ENCODE data around the gene PLPP3.

Gene PLPP3

DNA sequence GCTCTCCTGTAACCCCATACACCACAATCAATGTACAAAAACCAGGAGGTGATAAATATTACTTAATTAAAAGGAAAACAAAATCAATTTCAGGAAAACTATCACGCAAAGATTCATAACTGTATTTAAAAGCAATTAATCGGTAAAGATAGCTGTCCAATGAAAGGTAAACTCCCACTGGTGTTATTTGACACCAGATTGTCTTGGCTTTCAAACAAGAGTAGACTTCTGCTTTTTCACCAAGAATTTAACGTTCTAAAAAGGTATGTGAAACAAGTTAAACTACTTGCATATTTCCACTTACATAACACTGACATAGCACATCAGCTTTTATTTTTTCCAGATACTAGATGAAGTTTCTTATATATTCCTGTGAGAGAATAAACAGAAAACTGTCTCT, 3.5 kb downstream of the PLPP3 start:
- no peak for DNase-seq

GRCh38 chr1:56574794-56575193, 4.6 kb downstream of the PLPP3 start:
- DNase-seq: no peak

DNA sequence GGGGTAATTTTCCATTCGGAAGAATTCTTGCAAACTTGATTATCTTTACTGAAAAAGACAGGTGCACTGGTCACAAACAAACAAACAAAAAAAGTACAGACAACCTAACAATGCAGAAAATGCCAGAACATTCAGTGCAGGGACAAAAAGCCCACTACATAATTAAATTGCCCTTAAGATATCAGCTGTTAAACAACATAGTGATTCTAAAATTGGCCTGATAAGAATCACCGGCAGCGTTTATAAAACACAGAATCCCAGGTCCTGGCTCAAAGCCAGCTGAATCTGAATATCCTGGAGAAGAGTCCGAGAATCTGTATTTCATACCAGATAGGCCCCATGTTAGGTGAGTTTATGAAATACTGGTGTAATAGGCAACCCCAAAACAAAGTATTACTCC, 6.1 kb downstream of the PLPP3 start:
- DNase-seq: no peak

GRCh38 chr1:56572334-56573050, 6.9 kb downstream of the PLPP3 start:
- no peak for DNase-seq

GRCh38 chr1:56571448-56571847, 7.9 kb downstream of the PLPP3 start:
- DNase-seq: no peak

DNA sequence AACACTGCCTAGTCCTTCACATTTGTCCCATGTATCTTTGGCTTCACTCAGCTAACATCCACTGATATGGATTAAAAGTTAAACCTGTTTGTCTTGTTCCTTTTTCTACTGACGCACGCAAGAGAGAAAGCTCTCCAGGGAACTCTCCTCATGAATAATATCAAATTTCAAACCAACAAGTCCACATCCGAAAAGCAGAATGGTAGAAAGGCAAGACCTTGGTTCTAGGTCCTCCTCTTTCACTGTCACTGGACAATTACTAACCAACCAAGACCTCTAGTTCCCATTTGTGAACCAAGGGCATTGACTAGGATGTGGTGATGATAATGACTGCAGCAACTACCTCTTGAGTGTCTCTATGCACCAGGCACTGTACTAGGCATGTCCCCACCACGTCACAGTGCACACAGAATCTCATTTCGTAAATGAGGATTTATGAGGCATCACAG, 8.4 kb downstream of the PLPP3 start:
- DNase-seq: no peak

DNA sequence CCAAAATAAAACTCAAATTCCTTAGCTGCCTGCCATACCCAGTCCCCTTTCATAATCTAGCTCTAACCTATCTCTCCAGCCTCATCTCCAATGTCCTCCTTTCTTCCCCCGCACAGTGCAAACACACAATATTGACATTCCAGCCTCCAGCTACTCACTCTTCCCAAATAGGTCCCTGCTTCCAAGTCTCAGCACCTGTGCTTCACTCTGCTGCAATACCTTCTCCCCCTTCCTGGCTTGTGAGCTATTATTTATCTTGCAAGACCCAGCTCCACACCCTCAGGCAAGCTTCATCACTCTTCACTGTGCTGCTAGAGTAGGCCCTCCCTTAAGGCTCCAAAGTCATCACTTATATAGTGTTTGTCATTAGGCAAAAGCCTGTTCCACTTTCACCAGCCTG, 9.7 kb downstream of the PLPP3 start:
- no peak for DNase-seq

- no peak for DNase-seq
These were observed 12.4 kb downstream of the PLPP3 start for GRCh38 chr1:56566994-56567393.

GRCh38 chr1:56566061-56566744, 13.2 kb downstream of the PLPP3 start:
- DNase-seq: no peak

DNA sequence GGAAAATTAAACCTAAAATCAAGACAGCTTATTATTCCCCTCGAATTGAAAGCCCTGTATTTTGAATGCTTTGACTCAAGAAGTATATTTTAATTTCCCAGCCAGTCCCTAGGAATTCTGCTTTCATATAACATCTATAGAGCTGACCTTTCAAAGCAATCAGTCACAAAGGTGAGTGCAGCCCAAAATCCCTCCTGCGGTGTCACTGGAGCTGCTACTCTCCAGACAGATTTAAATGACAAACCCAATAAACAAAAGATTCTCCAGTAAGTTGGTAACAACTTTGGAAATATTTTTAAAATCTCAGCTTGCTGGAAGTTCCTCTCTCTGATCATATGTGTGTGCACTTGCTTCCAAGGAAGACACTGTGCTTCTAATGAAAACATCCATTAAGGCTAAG, 14.7 kb downstream of the PLPP3 start:
- no peak for DNase-seq

DNA sequence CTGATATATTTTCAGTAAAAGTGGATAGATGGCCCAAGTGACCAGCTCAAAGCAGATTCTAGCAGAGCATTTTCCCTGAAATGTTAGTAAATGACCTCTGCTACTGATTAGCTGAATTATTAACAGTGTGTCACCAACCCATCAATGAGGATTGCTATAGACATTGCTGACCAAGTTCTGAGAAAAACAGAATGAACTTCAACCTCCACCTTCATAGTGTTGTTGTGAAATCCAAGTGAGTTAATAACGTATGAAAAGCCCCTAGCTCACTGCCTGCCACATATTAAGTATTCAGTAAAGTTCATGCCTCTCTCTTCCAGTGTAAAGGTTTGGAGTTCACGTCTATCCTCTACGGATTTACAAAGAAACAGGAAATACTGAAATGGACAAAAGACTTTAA, 15.8 kb downstream of the PLPP3 start:
- DNase-seq: no peak

GRCh38 chr1:56562891-56563452, 16.4 kb downstream of the PLPP3 start:
- no peak for DNase-seq

- DNase-seq: no peak
These were observed 17.9 kb downstream of the PLPP3 start for GRCh38 chr1:56561227-56562019.

DNA sequence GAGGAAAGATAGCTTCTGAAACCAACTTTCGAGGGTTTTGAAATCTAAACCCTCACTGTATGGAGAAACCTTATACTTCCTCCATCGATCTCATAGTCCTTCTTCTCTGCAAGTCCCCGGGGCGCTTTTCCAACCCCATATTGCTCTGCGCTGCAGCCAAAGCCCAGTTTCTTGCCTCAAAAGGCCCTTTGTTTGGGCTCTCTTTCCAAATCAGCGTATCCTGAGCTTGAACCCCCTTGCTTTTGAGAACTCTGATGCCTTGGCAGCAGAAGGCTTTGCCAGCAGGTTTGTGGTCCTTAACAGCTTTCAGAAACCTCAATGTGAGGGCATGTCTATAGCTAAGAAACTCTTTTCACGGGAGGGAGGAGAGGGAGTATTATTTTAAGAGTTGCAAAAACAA, 21.6 kb downstream of the PLPP3 start:
- no peak for DNase-seq

- no peak for DNase-seq
These were observed 23.9 kb downstream of the PLPP3 start for GRCh38 chr1:56555448-56555847.

DNA sequence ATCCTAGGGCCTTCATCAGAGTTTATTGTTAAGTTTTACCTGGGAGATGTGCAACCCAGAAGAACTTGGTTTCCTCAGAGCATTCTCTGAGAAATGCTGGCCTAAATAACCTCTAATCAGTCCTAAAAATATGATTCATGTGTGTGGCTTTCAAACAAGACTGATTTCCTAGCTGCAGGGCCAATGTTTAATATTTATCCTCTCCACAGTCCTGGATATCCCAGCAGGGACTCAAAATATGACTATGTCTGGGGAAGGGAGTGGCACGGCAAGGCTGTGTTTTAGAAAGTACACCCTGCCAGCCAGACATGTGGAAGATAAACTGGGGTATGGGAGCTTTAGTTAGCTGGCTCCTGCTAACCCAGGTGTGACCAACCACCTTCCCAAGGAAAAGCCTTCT, 26.3 kb downstream of the PLPP3 start:
- DNase-seq: no peak

DNA sequence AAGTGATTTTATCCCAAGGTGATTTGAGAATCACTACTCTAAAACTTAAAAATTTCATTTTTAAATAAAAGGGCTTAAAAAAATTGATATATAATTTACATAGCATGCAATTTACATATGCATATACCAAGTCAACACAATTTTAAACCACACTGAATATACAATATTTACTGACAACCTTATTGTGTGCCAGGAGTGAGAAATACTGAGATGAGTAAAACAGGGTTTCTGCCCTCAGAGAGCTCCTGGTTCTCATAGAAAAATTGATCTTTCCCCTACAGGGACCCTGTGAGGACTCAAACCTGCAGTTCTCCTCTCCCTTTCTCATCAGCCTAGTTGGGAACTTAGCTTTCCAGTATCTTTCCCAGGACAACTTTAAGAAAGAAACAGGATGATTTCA, 27.0 kb downstream of the PLPP3 start:
- no peak for DNase-seq

DNA sequence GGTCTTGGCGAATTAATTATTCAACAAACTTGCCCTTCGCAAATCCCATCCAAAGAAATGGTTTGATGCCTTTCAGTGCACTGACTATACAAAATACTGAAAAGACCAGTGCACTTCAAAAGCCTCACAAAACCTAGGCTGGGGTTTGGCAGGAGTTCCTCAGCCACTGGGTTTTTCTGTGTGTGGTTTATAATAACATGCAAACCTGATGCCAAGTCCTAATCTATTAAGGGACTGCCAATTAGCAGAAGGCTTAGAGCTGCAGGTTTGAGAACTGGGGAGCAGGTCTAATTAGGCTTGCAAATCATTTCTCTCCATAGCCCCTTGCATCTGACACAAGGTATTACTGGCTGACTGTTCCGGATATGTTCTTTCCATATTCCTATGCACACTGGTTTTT, 27.7 kb downstream of the PLPP3 start:
- DNase-seq: no peak

DNA sequence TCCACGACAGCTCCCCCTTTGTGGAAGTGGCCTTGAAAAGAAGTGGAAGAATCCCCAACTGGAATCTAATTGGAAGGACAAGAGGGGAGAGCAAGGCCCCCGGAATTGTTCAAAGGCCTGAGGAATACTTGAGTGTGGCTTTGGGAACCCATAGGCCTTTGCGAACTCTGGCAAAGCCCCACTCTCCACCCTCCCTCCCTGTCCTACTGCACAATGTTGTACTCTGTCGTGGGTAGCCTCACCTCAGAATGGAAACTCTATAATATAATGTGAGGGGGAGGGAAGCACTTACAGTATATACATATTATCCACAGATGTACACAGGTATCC, 28.5 kb downstream of the PLPP3 start:
- DNase-seq: no peak

DNA sequence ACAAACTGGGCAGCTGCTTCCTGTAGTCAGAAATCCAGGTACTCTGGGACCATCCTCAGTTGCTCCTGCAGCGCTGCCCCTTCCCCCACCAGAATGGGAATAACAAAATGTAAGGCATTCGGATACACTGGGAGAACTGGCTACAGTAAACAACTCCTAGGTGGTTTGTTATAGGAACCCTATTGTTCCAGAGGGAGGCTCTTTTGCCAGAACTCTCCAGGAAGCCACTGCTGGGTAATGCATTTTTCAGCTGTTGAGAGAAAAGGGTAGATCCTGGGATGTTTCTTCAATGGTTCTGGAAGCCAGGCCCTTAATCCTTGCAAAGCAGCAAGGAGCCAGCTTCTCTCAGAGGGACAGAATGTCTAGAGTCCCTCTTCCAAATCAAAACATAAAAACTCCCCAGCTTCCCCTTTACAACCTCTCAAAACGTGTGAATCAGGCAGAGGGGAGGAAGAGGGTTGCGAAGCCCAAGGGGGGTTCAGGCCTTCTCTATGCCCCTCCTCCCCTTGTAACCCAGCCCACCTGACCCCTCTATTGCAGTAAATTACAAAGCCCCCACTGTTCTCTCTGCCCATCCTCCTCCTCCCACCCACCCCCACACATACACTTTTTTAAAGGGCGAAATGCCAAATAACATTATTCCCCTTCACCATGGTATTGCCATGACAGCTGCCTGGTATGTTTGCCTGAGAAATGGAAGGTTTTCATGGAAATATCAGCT, 29.1 kb downstream of the PLPP3 start:
- no peak for DNase-seq

DNA sequence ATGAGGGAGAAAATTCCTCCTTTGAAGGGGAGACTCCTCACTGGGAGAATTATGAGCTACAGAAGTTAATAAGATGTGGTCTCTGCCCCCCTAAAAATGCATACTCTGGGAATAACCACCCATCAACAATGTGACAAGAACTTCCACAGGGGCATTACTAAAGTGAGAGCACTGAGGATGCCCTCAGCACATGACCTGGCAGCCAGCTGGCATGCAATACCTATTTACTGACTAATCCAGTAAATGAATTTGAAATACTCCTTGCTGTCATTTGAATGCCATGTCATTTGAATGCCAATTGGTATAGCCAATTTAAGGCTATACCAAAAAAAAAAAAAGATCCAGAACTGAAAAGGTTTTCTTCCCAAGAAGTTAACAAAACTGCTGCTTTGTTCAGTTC, 30.8 kb downstream of the PLPP3 start:
- DNase-seq: no peak

- no peak for DNase-seq
These were observed 31.4 kb downstream of the PLPP3 start for GRCh38 chr1:56547977-56548376.

GRCh38 chr1:56547473-56547872, 31.9 kb downstream of the PLPP3 start:
- DNase-seq: no peak
